ENCODE data around the gene AGO1. TPM values are rescaled to one million over a fixed set of nuclear protein-coding genes. Genes with fewer than 3 reads are reported as not detected.
A peak's percentile ranks its signal among the peaks of the same experiment; 100 is the strongest.

AGO1 gene
- total RNA-seq, 4 donors from 2014 or later = 4.1 to 32.8 (median 12.0) TPM

- H3K4me3 ChIP-seq = peak overlapping the region; percentile 75
- H3K9me3 ChIP-seq = no peaks in the 10 kb centered on the region
- no peaks in the 10 kb centered on the region for H3K36me3 ChIP-seq
- peaks cover 0 to 3% of the 10 kb centered on the region in 2 donors for H3K4me1 ChIP-seq
- no peak overlapping the region for H3K27ac ChIP-seq
- TF ChIP-seq, protein P1, sequence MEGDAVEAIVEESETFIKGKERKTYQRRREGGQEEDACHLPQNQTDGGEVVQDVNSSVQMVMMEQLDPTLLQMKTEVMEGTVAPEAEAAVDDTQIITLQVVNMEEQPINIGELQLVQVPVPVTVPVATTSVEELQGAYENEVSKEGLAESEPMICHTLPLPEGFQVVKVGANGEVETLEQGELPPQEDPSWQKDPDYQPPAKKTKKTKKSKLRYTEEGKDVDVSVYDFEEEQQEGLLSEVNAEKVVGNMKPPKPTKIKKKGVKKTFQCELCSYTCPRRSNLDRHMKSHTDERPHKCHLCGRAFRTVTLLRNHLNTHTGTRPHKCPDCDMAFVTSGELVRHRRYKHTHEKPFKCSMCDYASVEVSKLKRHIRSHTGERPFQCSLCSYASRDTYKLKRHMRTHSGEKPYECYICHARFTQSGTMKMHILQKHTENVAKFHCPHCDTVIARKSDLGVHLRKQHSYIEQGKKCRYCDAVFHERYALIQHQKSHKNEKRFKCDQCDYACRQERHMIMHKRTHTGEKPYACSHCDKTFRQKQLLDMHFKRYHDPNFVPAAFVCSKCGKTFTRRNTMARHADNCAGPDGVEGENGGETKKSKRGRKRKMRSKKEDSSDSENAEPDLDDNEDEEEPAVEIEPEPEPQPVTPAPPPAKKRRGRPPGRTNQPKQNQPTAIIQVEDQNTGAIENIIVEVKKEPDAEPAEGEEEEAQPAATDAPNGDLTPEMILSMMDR (IDR thresholded peaks at IDR 0.05) = no peak
- TF ChIP-seq POLR2A (IDR thresholded peaks at IDR 0.05) = no peak
- intact Hi-C loops (cut with DNase I; ENCODE audit: low total_unique reads) = no loop called here
- DNase-seq = no peak
- no peaks in the 10 kb centered on the region for H3K27me3 ChIP-seq
Observed at GRCh38 chr1:35932158-35932636, 49.2 kb downstream of the AGO1 start.

GRCh38 chr1:35932941-35933340, 49.9 kb downstream of the AGO1 start:
- Histone ChIP-seq H3K9me3 (no peaks in the 10 kb centered on the region), H3K27me3 (no peaks in the 10 kb centered on the region), H3K4me3 (no peak overlapping the region), H3K4me1 (peaks cover 0 to 3% of the 10 kb centered on the region in 2 donors), H3K36me3 (no peaks in the 10 kb centered on the region), H3K27ac (no peak overlapping the region)
- no peak for DNase-seq
- TF ChIP-seq, protein P1 (IDR thresholded peaks at IDR 0.05) = no peak
- TF ChIP-seq POLR2A (IDR thresholded peaks at IDR 0.05) = no peak
- intact Hi-C loops (cut with DNase I; ENCODE audit: low total_unique reads) = no loop called here

GRCh38 chr1:35935442-35936388, 52.7 kb downstream of the AGO1 start:
- Histone ChIP-seq H3K4me3 (no peak overlapping the region), H3K27ac (no peak overlapping the region), H3K4me1 (peaks cover 0 to 3% of the 10 kb centered on the region in 2 donors), H3K27me3 (no peaks in the 10 kb centered on the region), H3K36me3 (no peaks in the 10 kb centered on the region), H3K9me3 (no peaks in the 10 kb centered on the region)
- intact Hi-C loops (cut with DNase I; ENCODE audit: low total_unique reads) = no loop called here
- no peak for TF ChIP-seq POLR2A (IDR thresholded peaks at IDR 0.05)
- TF ChIP-seq, protein P1 (IDR thresholded peaks at IDR 0.05) = no peak
- no peak for DNase-seq

DNA sequence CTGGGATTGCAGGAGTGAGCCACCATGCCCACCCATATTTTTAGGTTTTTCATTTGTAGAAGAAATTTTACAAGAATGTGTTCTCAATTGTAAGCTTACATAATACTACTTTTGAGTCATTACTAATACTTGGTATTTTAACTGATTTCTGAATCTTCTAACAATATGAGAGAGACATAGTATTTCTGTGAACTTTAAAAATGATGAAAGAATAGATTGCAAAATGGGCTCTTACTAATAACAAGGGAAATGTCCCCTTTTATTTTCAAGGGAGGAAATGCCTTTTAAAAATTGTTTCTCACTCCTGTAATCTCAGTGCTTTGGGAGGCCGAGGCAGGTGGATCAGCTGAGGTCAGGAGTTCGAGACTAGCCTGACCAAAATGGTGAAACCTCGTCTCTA, 53.8 kb downstream of the AGO1 start:
- Histone ChIP-seq H3K27ac (no peak overlapping the region), H3K4me3 (no peak overlapping the region), H3K4me1 (peaks cover 0 to 3% of the 10 kb centered on the region in 2 donors), H3K27me3 (no peaks in the 10 kb centered on the region), H3K36me3 (no peaks in the 10 kb centered on the region), H3K9me3 (no peaks in the 10 kb centered on the region)
- intact Hi-C loops (cut with DNase I; ENCODE audit: low total_unique reads) = no loop called here
- DNase-seq = no peak
- TF ChIP-seq, protein P1 (IDR thresholded peaks at IDR 0.05) = no peak
- TF ChIP-seq POLR2A (IDR thresholded peaks at IDR 0.05) = no peak

DNA sequence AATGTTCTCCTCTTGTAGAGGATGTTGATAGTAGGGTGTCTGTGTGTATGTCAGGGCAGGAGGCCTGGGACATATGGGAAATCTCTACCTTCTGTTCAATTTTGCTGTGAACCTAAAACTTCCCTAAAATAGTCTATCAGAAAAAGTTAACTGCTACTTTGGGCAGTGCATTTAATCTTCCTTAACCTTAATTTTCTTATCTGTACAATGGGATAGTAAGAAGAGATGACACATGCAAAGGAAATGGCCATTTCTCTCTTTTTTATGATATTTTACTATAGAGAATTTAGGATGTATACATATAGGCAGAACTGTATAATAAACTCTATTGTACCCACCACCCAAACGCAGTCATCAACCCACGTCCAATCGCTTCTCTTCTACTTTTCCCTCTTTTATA, 56.5 kb downstream of the AGO1 start:
- Histone ChIP-seq H3K4me1 (peaks cover 0 to 3% of the 10 kb centered on the region in 2 donors), H3K27ac (no peak overlapping the region), H3K9me3 (no peaks in the 10 kb centered on the region), H3K4me3 (no peak overlapping the region), H3K27me3 (no peaks in the 10 kb centered on the region), H3K36me3 (no peaks in the 10 kb centered on the region)
- DNase-seq = no peak
- TF ChIP-seq POLR2A (IDR thresholded peaks at IDR 0.05) = no peak
- TF ChIP-seq, protein P1 (IDR thresholded peaks at IDR 0.05) = no peak
- intact Hi-C loops (cut with DNase I; ENCODE audit: low total_unique reads) = no loop called here
